PC-3 (cell line): Measurements from ENCODE around the gene LYPD3.
"Not testable (repeated sequence)": the region's sequence is repeated elsewhere in the genome, so short reads cannot be mapped to it uniquely, and the experiment has no call there.

ENCODE experiments used
- EZH2 ChIP-seq: fragments of 300-600 bp; sonication (generic); IDR thresholded peaks from one replicate; pipeline ENCODE4 v1.6.1; 2017; ENCODE audit warnings: antibody characterized with exemption, mild to moderate bottlenecking, low read length; ENCODE audit not compliant: unreplicated experiment
- EZH2phosphoT487 ChIP-seq: fragments of 300-600 bp; sonication (generic); IDR thresholded peaks from 2 replicates; pipeline ENCODE4 v1.6.1; 2018; ENCODE audit warnings: mild to moderate bottlenecking, antibody characterized with exemption, low read length, borderline replicate concordance
- TF ChIP-seq, protein P1 (sequence below): fragments of 300-600 bp; sonication (generic); conservative IDR thresholded peaks from 2 replicates; pipeline ENCODE4 v1.5.1; 2017; ENCODE audit warnings: antibody characterized with exemption, low read depth, mild to moderate bottlenecking, low read length

DNA sequence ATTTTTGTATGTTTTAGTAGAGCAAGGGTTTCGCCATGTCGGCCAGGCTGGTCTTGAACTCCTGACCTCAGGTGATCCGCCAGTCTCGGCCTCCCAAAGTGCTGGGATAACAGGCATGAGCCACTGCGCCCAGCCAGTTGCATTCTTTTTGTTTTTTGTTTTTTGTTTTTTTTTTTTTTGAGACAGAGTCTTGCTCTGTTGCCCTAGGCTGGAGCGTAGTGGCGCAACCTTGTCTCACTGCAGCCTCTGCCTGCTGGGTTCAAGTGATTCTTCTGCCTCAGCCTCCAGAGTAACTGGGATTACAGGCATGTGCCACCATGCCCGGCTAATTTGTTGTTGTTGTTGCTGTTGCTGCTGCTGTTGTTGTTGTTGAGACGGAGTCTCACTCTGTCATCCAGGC is 21.3 kb downstream of the LYPD3 start:
- TF ChIP-seq, protein P1, sequence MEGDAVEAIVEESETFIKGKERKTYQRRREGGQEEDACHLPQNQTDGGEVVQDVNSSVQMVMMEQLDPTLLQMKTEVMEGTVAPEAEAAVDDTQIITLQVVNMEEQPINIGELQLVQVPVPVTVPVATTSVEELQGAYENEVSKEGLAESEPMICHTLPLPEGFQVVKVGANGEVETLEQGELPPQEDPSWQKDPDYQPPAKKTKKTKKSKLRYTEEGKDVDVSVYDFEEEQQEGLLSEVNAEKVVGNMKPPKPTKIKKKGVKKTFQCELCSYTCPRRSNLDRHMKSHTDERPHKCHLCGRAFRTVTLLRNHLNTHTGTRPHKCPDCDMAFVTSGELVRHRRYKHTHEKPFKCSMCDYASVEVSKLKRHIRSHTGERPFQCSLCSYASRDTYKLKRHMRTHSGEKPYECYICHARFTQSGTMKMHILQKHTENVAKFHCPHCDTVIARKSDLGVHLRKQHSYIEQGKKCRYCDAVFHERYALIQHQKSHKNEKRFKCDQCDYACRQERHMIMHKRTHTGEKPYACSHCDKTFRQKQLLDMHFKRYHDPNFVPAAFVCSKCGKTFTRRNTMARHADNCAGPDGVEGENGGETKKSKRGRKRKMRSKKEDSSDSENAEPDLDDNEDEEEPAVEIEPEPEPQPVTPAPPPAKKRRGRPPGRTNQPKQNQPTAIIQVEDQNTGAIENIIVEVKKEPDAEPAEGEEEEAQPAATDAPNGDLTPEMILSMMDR: not testable (repeated sequence)
- TF ChIP-seq EZH2, EZH2phosphoT487: not testable (repeated sequence)
